HG02981 (cell line): ENCODE measurements around the gene ALPK1.
"Not testable (repeated sequence)": the region's sequence is repeated elsewhere in the genome, so short reads cannot be mapped to it uniquely, and the experiment has no call there.

Source experiments
- ATAC-seq: cut with Tn5 transposase; IDR thresholded peaks from one replicate; pipeline ENCODE4 v1.9.1; 2021; ENCODE audit warnings: mild to moderate bottlenecking, moderate library complexity; ENCODE audit not compliant: unreplicated experiment

The ALPK1 gene

DNA sequence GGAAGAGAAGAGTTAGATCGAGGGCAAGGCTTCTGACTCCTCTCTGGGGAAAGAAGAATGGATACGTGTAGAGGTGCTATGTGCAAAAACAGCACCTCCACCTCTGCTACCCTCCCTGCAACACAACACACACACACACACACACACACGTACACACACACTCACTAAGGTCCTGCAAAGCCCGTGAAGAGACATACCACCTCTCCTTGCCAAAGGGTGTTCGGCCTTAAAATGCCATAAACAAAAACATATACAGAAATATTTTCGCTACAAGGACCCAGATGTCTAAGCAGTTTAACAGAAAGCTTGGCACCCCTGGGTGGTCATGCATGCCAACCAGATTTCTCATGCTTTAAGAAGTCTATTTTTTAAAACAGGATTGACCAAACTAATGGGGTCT, 13.0 kb upstream of the ALPK1 start:
- no peak for ATAC-seq

DNA sequence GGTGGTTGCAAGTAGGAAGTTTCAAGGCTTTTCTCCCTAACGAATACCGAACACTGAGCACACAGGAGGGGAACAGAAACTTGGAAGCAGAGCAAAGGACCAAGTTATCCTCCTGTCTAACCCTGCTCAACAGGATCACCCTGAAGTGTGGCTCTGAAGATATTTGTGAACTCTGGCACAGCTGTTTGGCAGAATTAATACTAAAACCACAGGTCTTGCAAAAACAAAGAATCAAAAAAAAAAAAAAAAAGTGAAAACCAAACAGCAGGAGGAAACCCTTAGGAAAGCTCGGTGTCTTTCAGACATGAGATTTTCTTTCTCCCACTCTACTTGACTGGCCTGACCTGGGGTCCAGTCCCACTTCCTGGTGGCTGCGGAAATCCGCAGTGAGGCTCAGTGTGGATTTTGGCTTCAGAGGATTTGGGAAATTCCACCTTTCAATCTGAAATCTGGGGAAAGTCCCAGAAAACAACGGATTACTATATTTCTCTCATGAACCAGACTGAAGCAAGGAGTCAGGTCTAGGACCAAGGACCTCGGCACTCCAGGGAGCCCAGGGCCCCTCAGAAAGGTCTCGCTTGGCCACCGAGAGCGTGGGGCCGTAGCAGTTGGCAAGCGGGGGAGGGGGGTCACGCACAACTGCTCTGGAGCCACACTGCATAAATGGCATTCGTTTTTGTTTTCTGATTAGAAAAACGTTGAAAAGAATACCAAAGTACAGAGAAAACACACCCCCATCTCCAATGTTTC, 12.3 kb upstream of the ALPK1 start:
- no peak for ATAC-seq

DNA sequence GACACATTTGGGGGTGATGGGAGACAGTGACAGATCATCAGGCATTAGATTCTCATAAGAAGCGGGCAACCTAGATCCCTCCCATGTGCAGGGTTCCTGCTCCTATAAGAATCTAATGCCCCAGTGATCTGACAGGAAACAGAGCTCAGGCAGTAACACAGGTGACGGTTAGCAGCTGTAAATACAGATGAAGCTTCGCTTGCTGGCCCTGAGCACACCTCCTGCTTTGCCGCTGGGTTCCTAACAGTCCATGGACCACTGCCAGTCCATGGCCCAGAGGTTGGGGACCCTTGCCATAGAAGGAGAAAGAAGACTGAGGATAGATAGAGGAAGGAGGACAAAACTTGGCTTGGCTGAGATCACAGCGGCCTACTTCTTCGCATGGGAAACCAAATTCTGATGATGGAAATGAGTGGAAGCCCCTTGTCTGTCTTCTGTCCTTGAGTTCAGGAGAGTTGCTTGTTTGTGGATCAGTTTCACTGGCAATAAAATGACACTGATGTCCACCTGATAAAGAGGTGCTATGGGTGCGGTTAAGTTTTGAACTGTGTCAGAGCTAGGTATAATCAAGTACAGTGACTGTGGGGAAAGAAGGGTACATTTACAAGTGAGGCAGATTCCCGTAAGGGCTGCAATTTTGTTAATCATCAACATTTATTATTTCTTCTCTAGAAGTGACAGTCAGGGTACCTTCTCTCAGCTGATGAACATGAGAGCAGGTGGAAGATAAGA, 9.7 kb upstream of the ALPK1 start:
- ATAC-seq = peak; percentile 19

DNA sequence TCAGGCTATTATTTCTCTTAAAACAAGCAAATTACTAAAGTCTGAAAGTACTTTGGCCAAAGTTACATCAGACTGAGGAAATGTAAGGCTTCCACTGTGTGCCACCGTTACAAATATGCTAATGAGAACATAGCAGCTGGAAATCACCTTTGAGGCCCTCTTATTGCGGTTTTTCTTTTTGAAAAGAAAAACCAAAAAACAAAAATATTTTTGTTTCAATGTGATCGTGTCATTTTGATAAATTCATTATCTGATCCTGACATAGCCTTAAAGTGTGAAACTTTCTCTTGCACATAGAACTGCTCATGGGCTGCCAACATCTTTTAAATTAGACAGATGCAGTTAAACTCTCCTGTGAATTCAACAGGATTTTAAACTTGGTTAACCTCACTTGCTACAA, 8.7 kb upstream of the ALPK1 start:
- peak; percentile 28 for ATAC-seq

DNA sequence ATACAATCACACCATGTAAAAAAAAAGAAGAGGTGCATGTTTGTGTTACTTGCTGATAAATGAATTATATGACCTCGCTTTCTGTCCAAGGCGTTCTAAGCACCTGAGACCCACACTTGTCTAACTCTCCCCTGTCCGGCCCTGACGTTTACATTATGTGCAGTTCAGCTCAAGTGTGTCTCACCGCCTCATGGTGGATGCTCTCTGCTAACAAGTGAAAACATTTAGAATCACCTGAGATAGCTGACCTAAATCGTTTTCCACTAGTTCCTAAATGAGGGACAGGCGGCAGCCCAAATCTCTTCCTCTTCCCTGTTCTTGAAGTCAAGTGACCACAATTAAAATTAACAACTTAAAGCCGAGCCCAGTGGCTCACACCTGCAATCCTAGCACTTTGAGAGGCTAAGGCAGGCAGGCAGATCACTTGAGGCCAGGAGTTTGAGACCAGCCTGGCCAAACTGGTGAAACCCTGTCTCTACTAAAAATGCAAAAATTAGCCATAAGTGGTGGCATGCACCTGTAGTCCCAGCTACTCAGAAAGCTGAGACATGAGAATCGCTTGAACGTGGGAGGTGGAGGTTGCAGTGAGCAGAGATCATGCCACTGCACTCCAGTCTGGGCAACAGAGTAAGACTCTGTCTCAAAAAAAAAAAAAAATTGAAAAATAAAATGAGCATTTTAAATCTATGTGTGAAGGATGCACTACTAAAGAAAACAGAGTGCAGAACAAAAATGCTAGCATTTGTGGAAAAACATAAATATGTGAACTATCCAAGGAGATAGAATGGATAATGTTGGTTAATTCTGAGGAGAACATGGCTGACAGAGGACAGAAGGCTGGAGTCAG, 7.5 kb upstream of the ALPK1 start:
- ATAC-seq = no peak

DNA sequence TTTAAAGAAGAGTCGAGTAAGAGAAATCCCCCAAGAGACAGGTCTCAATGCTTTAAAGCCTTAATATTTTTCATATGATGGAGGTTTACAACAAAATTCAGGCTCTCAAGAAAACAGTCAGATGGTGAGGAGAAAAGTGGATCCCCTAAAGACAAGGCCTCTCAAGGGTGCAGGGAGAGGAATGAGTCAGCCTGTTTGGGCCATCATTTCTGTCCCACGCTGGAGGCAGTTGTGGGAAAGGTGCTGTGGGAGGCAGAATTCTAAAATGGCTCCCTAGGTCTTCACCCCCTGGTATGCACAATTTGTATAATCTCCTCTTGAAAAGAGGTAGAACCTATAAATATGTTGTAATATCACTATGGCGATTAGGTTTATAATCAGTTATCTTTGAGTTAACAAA, 6.8 kb upstream of the ALPK1 start:
- ATAC-seq = no peak

DNA sequence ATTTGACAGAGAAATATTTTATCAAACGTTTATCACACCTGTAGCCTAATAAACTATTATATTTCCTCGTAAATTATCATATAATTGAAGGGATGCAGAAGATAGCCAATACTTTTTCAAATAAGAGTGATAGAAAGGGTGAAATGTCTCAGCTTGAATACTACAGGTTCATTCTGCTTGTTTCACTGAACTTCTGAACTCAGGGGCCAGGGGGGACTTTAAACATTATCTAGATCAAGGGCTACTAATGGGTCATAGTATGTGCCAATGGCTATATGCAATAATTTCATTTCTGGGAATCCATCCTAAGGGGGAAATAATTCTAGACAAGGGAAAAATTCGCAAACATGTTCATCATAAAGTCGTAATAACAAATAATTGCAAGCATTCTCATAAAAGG, 2.6 kb downstream of the ALPK1 start:
- ATAC-seq = no peak

DNA sequence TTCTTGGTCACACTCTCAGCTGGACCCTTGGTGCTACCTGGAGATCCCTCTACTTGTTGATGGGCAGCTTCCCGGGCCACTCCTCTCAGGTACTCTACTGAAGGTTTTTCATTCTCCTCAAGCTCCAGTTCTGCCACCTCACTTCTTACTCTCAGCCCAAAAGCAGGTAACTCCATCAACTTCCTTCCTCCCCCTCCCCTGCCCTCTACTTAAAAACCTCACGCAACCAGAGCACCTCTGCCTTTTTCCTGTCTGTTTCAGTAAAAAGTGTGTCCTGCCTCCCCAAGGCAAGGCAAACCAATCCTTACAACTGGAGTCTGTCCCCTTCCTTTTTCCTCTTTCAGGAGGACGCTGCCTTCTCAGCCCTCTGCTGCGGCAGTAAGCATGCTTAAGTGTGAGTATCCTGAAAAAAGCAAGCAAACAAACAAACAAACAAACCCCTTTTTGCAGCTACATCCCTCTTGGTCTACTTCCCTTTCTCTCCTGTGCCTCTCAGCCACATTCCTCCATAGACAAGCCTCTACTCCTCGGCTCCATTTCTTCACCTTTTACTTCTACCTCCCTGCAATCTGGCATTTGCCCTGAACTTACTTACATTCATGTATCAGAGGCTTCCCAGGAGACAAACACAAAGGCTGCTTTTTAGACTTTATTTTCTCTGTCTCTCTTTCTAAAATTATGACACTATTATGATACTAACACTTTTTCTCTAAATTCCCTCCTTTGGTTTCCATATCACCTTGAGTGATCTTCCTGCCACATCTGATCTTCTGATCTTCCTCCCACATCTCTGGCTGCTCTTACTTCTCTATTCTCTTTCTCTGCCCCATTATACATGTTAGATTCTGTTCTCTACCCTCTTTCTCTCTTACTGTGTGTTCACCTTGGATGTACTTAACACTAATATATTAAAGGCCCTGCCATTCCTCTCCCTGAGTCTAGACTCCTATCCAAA, 5.4 kb downstream of the ALPK1 start:
- no peak for ATAC-seq

DNA sequence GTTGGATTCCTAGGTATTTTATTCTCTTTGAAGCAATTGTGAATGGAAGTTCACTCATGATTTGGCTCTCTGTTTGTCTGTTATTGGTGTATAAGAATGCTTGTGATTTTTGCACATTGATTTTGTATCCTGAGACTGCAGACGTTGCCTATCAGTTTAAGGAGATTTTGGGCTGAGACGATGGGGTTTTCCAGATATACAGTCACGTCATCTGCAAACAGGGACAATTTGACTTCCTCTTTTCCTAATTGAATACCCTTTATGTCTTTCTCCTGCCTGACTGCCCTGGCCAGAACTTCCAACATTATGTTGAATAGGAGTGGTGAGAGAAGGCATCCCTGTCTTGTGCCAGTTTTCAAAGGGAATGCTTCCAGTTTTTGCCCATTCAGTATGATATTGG, 8.3 kb downstream of the ALPK1 start:
- ATAC-seq = not testable (repeated sequence)

DNA sequence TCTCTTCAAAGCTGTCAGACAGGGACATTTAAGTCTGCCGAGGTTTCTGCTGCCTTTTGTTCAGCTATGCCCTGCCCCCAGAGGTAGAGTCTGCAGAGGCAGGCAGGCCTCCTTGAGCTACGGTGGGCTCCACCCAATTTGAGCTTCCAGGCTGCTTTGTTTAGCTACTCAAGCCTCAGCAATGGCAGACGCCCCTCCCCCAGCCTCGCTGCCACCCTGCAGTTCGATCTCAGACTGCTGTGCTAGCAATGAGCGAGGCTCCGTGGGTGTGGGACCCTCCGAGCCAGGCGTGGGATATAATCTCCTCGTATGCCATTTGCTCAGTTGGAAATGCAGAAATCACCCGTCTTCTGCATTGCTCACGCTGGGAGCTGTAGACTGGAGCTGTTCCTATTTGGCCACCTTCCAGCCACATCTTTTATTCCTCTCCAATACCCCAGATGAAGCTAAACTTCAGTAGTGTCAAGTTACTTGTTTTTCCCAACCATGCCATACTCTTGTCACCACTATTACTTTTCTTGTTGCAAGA, 12.2 kb downstream of the ALPK1 start:
- ATAC-seq = not testable (repeated sequence)

DNA sequence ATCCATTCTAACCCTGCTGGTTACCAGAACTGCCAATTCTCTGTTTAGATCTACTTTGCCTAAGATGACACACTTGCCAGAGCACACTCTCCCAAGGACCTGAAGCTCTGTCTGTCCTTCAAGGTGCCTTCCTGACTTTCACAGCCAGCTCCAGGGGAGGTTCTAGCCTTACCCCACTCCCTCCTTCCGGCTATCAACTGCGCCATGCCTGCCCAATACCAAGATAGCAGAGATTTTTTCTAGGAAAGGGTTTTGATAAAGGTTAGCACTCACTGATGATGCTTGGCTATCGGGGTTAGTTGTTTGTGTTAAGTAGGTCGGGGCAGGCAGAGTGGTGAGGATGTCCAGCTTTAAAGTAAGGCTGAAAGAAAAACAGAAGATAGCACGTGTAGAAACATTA, 14.3 kb downstream of the ALPK1 start:
- ATAC-seq = no peak

DNA sequence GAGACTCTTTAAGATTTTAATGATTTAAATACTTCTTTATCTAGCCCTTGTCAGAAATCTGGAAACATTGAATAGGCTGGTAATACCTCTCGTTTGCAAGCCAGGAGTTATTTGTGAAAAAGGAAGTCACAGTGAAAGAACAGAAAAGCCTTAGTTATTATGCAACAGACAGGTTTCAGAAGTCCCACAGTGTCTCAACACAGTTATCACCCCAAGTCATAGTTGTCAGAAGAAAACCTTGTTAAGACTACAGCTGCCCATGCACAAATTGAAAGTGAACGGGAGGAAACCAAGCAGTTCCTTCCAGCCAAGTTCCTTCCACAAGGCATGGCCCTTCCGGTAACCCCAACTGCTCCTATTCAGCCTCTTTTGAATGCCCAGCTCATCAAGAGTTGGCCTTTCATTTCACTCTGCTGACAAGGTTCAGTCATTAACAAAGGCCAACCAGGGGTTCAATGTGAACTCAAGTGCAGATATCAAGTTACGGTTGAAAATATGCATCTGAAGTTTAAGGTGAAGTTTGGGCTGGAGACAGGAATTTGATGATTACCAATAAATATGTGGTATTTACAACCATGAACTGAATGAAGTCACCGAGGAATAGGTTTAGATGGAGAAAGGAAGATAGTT, 15.6 kb downstream of the ALPK1 start:
- ATAC-seq = peak; percentile 97

DNA sequence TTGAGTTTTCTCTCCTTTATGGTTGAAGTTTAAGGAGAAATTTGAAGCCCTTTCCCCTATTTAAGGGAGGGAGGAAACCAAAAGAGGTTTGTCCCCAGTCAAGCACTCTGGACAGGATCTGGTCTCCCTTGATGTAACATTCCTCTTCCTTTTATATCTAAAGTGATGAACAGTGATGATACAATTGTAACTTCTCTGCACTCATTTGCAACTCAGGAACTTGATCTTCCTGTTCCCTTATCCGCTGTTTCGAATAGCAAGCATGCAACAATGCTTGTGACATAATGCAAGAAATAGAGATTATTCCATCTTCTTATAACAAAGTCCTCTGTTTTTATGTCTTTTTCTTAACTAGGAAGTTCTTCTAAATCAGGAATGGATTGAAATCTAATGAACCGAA, 18.3 kb downstream of the ALPK1 start:
- no peak for ATAC-seq

DNA sequence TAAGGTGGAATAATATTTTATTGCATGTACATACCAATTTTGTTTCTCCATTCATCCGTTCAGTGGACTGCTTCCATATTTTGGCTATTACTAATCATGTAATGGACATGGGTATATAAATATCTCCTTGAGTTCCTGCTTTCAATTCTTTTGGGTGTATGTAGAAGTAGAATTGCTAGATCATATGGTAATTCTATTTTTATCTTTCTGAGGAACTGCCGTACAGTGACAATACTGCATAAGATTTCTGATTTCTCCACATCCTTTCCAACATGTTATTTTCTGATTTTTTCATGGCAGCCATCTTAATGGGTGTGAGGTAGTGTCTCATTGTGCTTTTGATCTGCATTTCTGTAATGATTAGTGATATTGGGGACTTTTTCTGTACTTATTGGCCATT, 19.2 kb downstream of the ALPK1 start:
- no peak for ATAC-seq

DNA sequence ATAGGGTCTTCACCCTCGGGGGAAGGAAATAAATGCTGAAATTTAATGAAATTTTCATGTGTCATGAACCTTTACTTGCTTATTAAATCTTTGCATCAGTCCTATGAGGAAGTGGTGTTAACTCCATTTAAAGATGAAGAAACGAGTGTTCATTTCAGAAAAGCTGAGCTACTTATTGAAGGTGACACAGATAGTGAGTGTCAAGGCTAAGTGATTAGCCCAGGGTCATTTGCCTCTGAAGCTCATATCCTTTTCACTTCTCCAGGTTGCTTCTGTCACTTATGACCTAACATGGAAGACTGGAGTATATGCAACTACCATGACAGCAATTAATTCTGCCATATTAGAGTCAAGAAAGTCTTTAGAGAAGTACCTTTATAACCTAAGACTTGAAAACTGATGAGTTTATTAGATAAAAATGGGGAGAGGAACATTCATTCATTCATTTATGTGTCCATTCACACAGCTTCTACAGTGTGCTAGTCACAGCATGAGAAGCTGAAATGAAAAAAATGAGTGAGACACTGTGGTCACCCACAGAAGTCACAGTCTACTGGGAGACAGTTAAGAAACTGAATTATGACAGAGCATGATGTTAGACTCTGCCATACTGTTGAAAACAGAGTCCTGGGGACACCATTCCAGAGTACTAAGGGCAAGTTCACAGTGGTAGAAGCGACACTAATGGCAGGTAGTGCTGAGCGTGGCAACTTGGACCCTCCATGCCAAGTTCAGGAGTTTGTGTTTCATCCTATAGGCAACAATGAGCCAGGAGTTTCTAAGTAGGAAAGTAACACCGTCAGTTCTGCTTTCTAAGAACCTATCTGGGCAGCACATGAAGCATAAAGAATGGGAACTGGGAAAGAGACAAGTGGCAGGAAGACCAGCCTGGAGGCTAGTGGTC, 21.3 kb downstream of the ALPK1 start:
- peak; percentile 97 for ATAC-seq

DNA sequence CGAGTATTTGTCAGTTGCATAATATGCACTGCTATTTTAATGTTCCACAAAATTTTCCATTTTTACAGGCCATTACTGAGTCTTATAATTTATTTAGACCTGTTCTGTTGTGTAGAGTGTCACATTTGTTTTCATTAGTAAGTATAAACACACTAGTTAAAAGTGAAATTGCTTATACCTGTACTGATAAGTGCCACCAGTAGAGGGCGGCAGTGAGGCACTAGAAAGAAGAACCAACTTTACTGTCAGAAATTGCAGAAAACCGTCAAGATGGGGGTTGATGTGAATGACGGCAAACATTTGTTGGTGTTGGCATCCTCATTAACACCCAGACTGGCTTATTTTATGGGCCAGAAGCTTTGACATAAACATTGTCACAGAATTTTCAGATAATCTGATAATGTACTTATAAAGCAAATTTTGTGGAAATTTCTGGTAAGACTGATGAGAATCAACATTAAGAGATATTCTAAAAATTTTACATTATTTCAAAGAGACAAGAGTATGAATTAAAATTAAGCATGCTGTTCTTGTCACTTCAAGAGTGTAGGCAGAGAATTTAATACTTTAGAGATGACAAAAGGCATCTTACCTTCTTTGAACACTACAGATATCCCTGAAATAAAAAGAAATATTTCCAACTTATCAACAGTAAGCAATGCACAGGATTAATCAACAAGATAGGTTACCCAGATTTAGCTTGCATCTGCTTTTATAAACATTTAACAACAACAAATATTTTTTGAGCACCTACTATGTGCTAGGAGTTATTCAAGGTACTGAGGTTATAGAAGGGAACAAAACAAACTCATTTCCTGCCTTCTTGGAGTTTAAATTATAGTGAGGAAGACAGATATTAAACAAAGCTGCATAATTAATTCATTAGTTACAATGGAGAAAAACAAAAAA, 24.9 kb downstream of the ALPK1 start:
- ATAC-seq = no peak

DNA sequence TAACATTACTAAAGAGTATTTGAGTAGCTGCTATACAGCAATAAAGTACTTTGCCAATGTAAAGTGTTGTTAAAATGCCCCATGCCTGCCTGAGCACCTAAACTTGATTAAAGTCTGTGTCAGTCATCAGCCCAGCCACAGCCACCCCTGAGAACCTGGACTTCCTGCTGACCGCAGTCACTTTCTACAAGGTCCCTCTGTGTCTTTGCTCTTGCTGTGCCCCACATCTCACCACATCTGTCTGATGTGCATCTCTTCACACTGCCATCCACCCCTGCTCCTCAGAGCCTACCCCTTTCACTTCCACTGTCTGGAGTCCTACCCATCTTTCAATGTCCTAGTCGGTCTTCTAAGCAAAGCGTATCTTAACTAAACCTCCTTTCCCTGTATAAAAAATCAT, 25.7 kb downstream of the ALPK1 start:
- ATAC-seq = no peak

DNA sequence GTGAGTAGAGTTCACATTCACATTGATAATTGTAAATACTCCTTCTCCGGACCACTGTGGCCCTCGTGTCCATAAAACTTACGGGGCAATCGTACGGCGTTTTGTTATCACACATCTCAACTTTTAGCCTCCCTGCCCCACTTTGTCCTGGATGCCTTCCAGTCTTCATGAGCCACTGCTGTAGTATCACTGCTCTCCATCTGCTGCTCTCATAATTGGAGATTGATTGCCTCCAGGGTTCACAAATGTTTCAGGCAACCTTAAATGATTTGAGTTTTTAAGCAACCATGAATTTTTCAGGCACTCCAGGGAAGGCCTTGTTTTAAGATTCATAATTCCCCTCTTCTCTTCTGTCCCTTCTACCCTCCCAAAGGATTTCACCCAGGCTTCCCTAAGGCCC, 28.4 kb downstream of the ALPK1 start:
- ATAC-seq = no peak
